GM12873 (cell line): ENCODE results near the gene TM4SF4.

Experiments
- CTCF ChIP-seq: IDR thresholded peaks from 2 replicates; pipeline ENCODE4 v1.5.1; 2012; ENCODE audit warnings: low read depth, mild to moderate bottlenecking, moderate library complexity, low read length, control low read depth; ENCODE audit not compliant: insufficient read depth; ENCODE audit errors: missing control alignments

The TM4SF4 gene

GRCh38 chr3:149538371-149538770, 63.9 kb downstream of the TM4SF4 start:
- TF ChIP-seq CTCF = no peak

- TF ChIP-seq CTCF = no peak
Measured at GRCh38 chr3:149541091-149541491, 66.6 kb downstream of the TM4SF4 start.

GRCh38 chr3:149542375-149543312, 68.1 kb downstream of the TM4SF4 start:
- TF ChIP-seq CTCF = no peak

- no peak for TF ChIP-seq CTCF
Measured at GRCh38 chr3:149545049-149545448, 70.6 kb downstream of the TM4SF4 start.

GRCh38 chr3:149547413-149547812, 72.9 kb downstream of the TM4SF4 start:
- TF ChIP-seq CTCF = no peak

GRCh38 chr3:149547954-149548668, 73.6 kb downstream of the TM4SF4 start:
- no peak for TF ChIP-seq CTCF

- no peak for TF ChIP-seq CTCF
Measured at GRCh38 chr3:149548669-149549065, 74.2 kb downstream of the TM4SF4 start.
